Liver (tissue), 9 donors: ENCODE measurements around the gene DNAJC27. TPM values are rescaled to one million over a fixed set of nuclear protein-coding genes. Genes with fewer than 3 reads are reported as not detected.

Experiments
- DNase-seq: peaks from one replicate; pipeline ENCODE4 v3.0.0-alpha.2; 2017; ENCODE audit warnings: low spot score
- H3K27ac ChIP-seq, 2 donors: one replicate each; pipeline ENCODE4 v1.7.0; 2013; ENCODE audit warnings: inconsistent platforms in 2 of 2, low read length in 2 of 2, control low read depth in 1 of 2, low read depth in 1 of 2, mild to moderate bottlenecking in 1 of 2
- H3K27me3 ChIP-seq, 4 donors: one replicate each; pipeline versions ENCODE4 v1.6.1 to v1.7.0; 2013; ENCODE audit warnings: low read length in 3 of 4, inconsistent platforms in 1 of 4, mild to moderate bottlenecking in 1 of 4, moderate library complexity in 1 of 4; ENCODE audit not compliant: control insufficient read depth in 4 of 4, insufficient read depth in 4 of 4
- H3K36me3 ChIP-seq, 4 donors: one replicate each; pipeline versions ENCODE4 v1.6.1 to v1.7.0; 2013; ENCODE audit warnings: low read length in 3 of 4, mild to moderate bottlenecking in 3 of 4, low read depth in 1 of 4, moderate library complexity in 1 of 4; ENCODE audit not compliant: control insufficient read depth in 4 of 4, insufficient read depth in 3 of 4
- H3K4me1 ChIP-seq, 4 donors: one replicate each; pipeline versions ENCODE4 v1.6.1 to v1.7.0; 2013; ENCODE audit warnings: low read length in 3 of 4, mild to moderate bottlenecking in 3 of 4, moderate library complexity in 1 of 4; ENCODE audit not compliant: control insufficient read depth in 4 of 4, insufficient read depth in 4 of 4
- H3K4me3 ChIP-seq, 3 donors: one replicate each; pipeline versions ENCODE4 v1.6.1 to v1.7.0; 2013; ENCODE audit warnings: low read length in 3 of 3, control low read depth in 1 of 3, low read depth in 1 of 3, mild to moderate bottlenecking in 1 of 3
- H3K9ac ChIP-seq, 2 donors: one replicate each; pipeline ENCODE4 v1.7.0; 2013; ENCODE audit warnings: low read length in 2 of 2, mild to moderate bottlenecking in 2 of 2, moderate library complexity in 2 of 2, control low read depth in 1 of 2, low read depth in 1 of 2
- H3K9me3 ChIP-seq, 4 donors: one replicate each; pipeline versions ENCODE4 v1.6.1 to v1.7.0; 2013; ENCODE audit warnings: low read length in 3 of 4; ENCODE audit not compliant: control insufficient read depth in 4 of 4
- ATF3 ChIP-seq: IDR thresholded peaks from 2 replicates; pipeline ENCODE4 v1.6.1; 2016; ENCODE audit warnings: antibody characterized with exemption
- CTCF ChIP-seq: fragments of 150-350 bp; IDR thresholded peaks from 2 replicates; pipeline ENCODE4 v1.5.1; 2017; ENCODE audit warnings: improper control_type of control experiment, low read depth, low read length; ENCODE audit not compliant: missing input control
- EGR1 ChIP-seq, 2 donors: IDR thresholded peaks; 2 replicates each; pipeline ENCODE4 v1.6.1; 2016 to 2018; ENCODE audit warnings: antibody characterized with exemption in 2 of 2, low read depth in 2 of 2
- FOXA1 ChIP-seq: IDR thresholded peaks from 2 replicates; pipeline ENCODE4 v1.6.1; 2016; ENCODE audit warnings: antibody characterized with exemption
- FOXA2 ChIP-seq: IDR thresholded peaks from 2 replicates; pipeline ENCODE4 v1.6.1; 2016; ENCODE audit warnings: antibody characterized with exemption
- GABPA ChIP-seq, 2 donors: IDR thresholded peaks in 1 of 2; conservative IDR thresholded peaks in 1 of 2; 2 replicates each; pipeline ENCODE4 v1.6.1; 2016; ENCODE audit warnings: antibody characterized with exemption in 2 of 2, mild to moderate bottlenecking in 1 of 2, moderate library complexity in 1 of 2
- HNF4A ChIP-seq, 2 donors: conservative IDR thresholded peaks; 2 replicates each; pipeline ENCODE4 v1.6.1; 2016; ENCODE audit warnings: antibody characterized with exemption in 2 of 2, mild to moderate bottlenecking in 2 of 2
- HNF4G ChIP-seq: IDR thresholded peaks from 2 replicates; pipeline ENCODE4 v1.6.1; 2016; ENCODE audit warnings: antibody characterized with exemption
- JUND ChIP-seq, 2 donors: IDR thresholded peaks; 2 replicates each; pipeline ENCODE4 v1.6.1; 2016; ENCODE audit warnings: antibody characterized with exemption in 2 of 2
- MAX ChIP-seq: IDR thresholded peaks from 2 replicates; pipeline ENCODE4 v1.6.1; 2016; ENCODE audit warnings: antibody characterized with exemption
- NR2F2 ChIP-seq: IDR thresholded peaks from 2 replicates; pipeline ENCODE4 v1.6.1; 2016; ENCODE audit warnings: antibody characterized with exemption
- RAD21 ChIP-seq, 2 donors: IDR thresholded peaks; 2 replicates each; pipeline ENCODE4 v1.6.1; 2016; ENCODE audit warnings: antibody characterized with exemption in 2 of 2, mild to moderate bottlenecking in 2 of 2
- REST ChIP-seq: IDR thresholded peaks from 2 replicates; pipeline ENCODE4 v1.6.1; 2016; ENCODE audit warnings: antibody characterized with exemption, mild to moderate bottlenecking
- RXRA ChIP-seq, 2 donors: IDR thresholded peaks; 2 replicates each; pipeline ENCODE4 v1.6.1; 2017 to 2018; ENCODE audit warnings: antibody characterized with exemption in 2 of 2, mild to moderate bottlenecking in 1 of 2
- SP1 ChIP-seq: IDR thresholded peaks from 2 replicates; pipeline ENCODE4 v1.6.1; 2018; ENCODE audit warnings: antibody characterized with exemption, mild to moderate bottlenecking
- TAF1 ChIP-seq: conservative IDR thresholded peaks from 2 replicates; pipeline ENCODE4 v1.6.1; 2016; ENCODE audit warnings: antibody characterized with exemption, mild to moderate bottlenecking
- YY1 ChIP-seq: IDR thresholded peaks from 2 replicates; pipeline ENCODE4 v1.6.1; 2016; ENCODE audit warnings: antibody characterized with exemption, mild to moderate bottlenecking
- ZBTB33 ChIP-seq: IDR thresholded peaks from 2 replicates; pipeline ENCODE4 v1.6.1; 2016; ENCODE audit warnings: antibody characterized with exemption
- WGBS: extraction: QIAGEN DNeasy Blood & Tissue Kit; methylation state at CpG from one replicate; pipeline ENCODE4 v1.1.7; 2013; 5-methylcytosine and 5-hydroxymethylcytosine counted together
- polyA plus RNA-seq, 2 donors: library from polyadenylated mRNA; stranded (reverse) in 1 of 2; unstranded in 1 of 2; fragments of 200-250 nt in 1 of 2; fragments of >200 nt in 1 of 2; fragmentation: Nextera tagmentation in 1 of 2; extraction: Ambion mirVana in 1 of 2; gene quantifications; one replicate each; pipeline versions ENCODE4 v1.2.1 to v1.2.3, GENCODE V29; 2013 to 2015
- total RNA-seq, 2 donors: library from RNA; depleted of rRNA; stranded (reverse); fragments of >200 nt; gene quantifications; one replicate each; pipeline ENCODE4 v1.2.3, GENCODE V29; 2014
- donor health status: healthy.
- donor health status: healthy.
- donor health status: healthy.
- donor health status: healthy.
- donor health status: healthy.

The DNAJC27 gene
- total and polyA plus RNA-seq, 4 donors: 0.95 to 5.1 (median 3.1) TPM

- Histone ChIP-seq H3K27me3 (peaks cover 0 to 2% (median 0%) of the 10 kb centered on the region in 4 donors), H3K9me3 (peaks cover 0 to 4% (median under 1%) of the 10 kb centered on the region in 4 donors), H3K4me3 (no peak overlapping the region), H3K4me1 (no peaks in the 10 kb centered on the region), H3K36me3 (no peaks in the 10 kb centered on the region), H3K9ac (no peak overlapping the region), H3K27ac (no peak overlapping the region)
- 97% methylated on average over 3 of the region's 3 CpGs for WGBS
- TF ChIP-seq NR2F2: no peak
- TF ChIP-seq REST: no peak
- TF ChIP-seq TAF1: no peak
- no peak for TF ChIP-seq HNF4A (conservative IDR thresholded peaks at IDR 0.05)
- TF ChIP-seq FOXA2: no peak
- TF ChIP-seq RXRA (IDR thresholded peaks at IDR 0.05): no peak
- no peak for TF ChIP-seq MAX
- no peak for TF ChIP-seq ZBTB33
- TF ChIP-seq FOXA1: no peak
- TF ChIP-seq RAD21 (IDR thresholded peaks at IDR 0.05): no peak
- TF ChIP-seq JUND (IDR thresholded peaks at IDR 0.05): no peak
- TF ChIP-seq SP1: no peak
- no peak for TF ChIP-seq CTCF
- TF ChIP-seq GABPA (IDR thresholded peaks at IDR 0.05 in 1 of 2, conservative IDR thresholded peaks at IDR 0.05 in 1 of 2): no peak
- no peak for TF ChIP-seq EGR1 (IDR thresholded peaks at IDR 0.05; ENCODE audit: low read depth in 2 of 2)
- TF ChIP-seq YY1: no peak
- TF ChIP-seq ATF3: no peak
- no peak for TF ChIP-seq HNF4G
- no peak for DNase-seq
Measured at GRCh38 chr2:24910245-24910644, 61.5 kb downstream of the DNAJC27 start.
